Right lobe of liver (tissue), 4 donors: ENCODE measurements around the gene THY1.

Experiments used
- CTCF ChIP-seq, 4 donors: fragments of 200-600 bp in 3 of 4; fragments of 450-650 bp in 1 of 4; IDR thresholded peaks; one replicate each; pipeline versions ENCODE4 v1.5.1 to v1.8.0; 2016 to 2022; ENCODE audit warnings: antibody characterized with exemption in 4 of 4, mild to moderate bottlenecking in 2 of 4
- POLR2A ChIP-seq: fragments of 450-650 bp; IDR thresholded peaks from one replicate; pipeline ENCODE4 v1.6.1; 2017; ENCODE audit warnings: antibody characterized with exemption, mild to moderate bottlenecking
- donor health status: DM: no; HTN: no; CAD: no.
- donor health status: DM: no; HTN: no; CAD: no.
- donor health status: DM: no; HTN: yes; CAD: no.

- TF ChIP-seq CTCF (IDR thresholded peaks at IDR 0.05): no peak
- TF ChIP-seq POLR2A: no peak
Measured at GRCh38 chr11:119414321-119414720, 8.7 kb downstream of the THY1 start.
